OCI-LY1 (cell line): ENCODE measurements around the gene L3MBTL4.

ENCODE experiments used
- H2AFZ ChIP-seq: fragments of 200-600 bp; sonication (generic), shearing (Covaris generic); 2 replicates; pipeline ENCODE4 v1.6.0; 2014; ENCODE audit warnings: antibody characterized with exemption, mild to moderate bottlenecking, low read length
- H3F3A ChIP-seq: fragments of 200-600 bp; sonication (generic), shearing (Covaris generic); 2 replicates; pipeline ENCODE4 v1.6.0; 2014; ENCODE audit warnings: mild to moderate bottlenecking, antibody characterized with exemption, low read length, moderate library complexity; ENCODE audit not compliant: insufficient read depth
- H3K27ac ChIP-seq: fragments of 200-600 bp; sonication (generic); 2 replicates; pipeline ENCODE4 v1.5.1; 2014; ENCODE audit warnings: low read length, mixed run types, mild to moderate bottlenecking, low read depth; ENCODE audit not compliant: poor library complexity, severe bottlenecking
- H3K27me3 ChIP-seq: fragments of 200-600 bp; sonication (generic); 2 replicates; pipeline ENCODE4 v1.6.0; 2014; ENCODE audit warnings: antibody characterized with exemption, mild to moderate bottlenecking, low read length, moderate library complexity; ENCODE audit not compliant: insufficient read depth
- H3K36me3 ChIP-seq: fragments of 200-600 bp; sonication (generic); 2 replicates; pipeline ENCODE4 v1.6.1; 2014; ENCODE audit warnings: mild to moderate bottlenecking, antibody characterized with exemption, low read length, moderate library complexity, mixed read lengths; ENCODE audit not compliant: insufficient read depth
- H3K4me1 ChIP-seq: fragments of 200-600 bp; sonication (generic); 2 replicates; pipeline ENCODE4 v1.5.1; 2014; ENCODE audit warnings: mild to moderate bottlenecking, low read length, moderate library complexity; ENCODE audit not compliant: insufficient read depth, severe bottlenecking
- H3K4me2 ChIP-seq: fragments of 200-600 bp; sonication (generic), shearing (Covaris generic); 2 replicates; pipeline ENCODE4 v1.6.1; 2014; ENCODE audit warnings: low read length
- H3K4me3 ChIP-seq: fragments of 200-600 bp; sonication (generic); 2 replicates; pipeline ENCODE4 v1.5.1; 2014; ENCODE audit warnings: low read length, low read depth, mild to moderate bottlenecking, mixed read lengths; ENCODE audit not compliant: poor library complexity, severe bottlenecking
- H3K79me2 ChIP-seq: fragments of 200-600 bp; shearing (Covaris generic); 2 replicates; pipeline ENCODE4 v1.6.1; 2016; ENCODE audit warnings: mixed run types, low read length, mixed read lengths; ENCODE audit not compliant: insufficient read depth
- H3K9ac ChIP-seq: fragments of 200-600 bp; sonication (generic), shearing (Covaris generic); 2 replicates; pipeline ENCODE4 v1.6.1; 2014; ENCODE audit warnings: mild to moderate bottlenecking, low read length, mixed read lengths
- H3K9me2 ChIP-seq: fragments of 200-600 bp; sonication (generic), shearing (Covaris generic); 2 replicates; pipeline ENCODE4 v1.6.1; 2014; ENCODE audit warnings: low read depth, mild to moderate bottlenecking, low read length, mixed read lengths
- H3K9me3 ChIP-seq: fragments of 200-600 bp; shearing (Covaris generic); 2 replicates; pipeline ENCODE4 v1.6.1; 2014; ENCODE audit warnings: low read length, mixed read lengths
- H4K20me1 ChIP-seq: fragments of 200-600 bp; sonication (generic), shearing (Covaris generic); 2 replicates; pipeline ENCODE4 v1.6.0; 2016; ENCODE audit warnings: mild to moderate bottlenecking, low read length; ENCODE audit not compliant: insufficient read depth
- CTCF ChIP-seq: fragments of 200-600 bp; sonication (generic), shearing (Covaris generic); IDR thresholded peaks from 2 replicates; pipeline ENCODE4 v1.5.1; 2017; ENCODE audit warnings: mild to moderate bottlenecking, antibody characterized with exemption, low read length, moderate library complexity, mixed read lengths
- EZH2 ChIP-seq: fragments of 200-600 bp; sonication (generic), shearing (Covaris generic); IDR thresholded peaks from 2 replicates; pipeline ENCODE4 v1.8.0; 2017; ENCODE audit warnings: borderline replicate concordance, mixed run types, mild to moderate bottlenecking, antibody characterized with exemption, low read length, moderate library complexity, mixed read lengths

The L3MBTL4 gene

GRCh38 chr18:6362559-6363129 lies 52.1 kb downstream of the L3MBTL4 start:
- no peaks in the 10 kb centered on the region for H4K20me1 ChIP-seq
- no peak overlapping the region for H3K4me2 ChIP-seq
- H3K79me2 ChIP-seq, result no peaks in the 10 kb centered on the region
- no peaks in the 10 kb centered on the region for H3K9me2 ChIP-seq
- no peaks in the 10 kb centered on the region for H3F3A ChIP-seq
- H3K4me3 ChIP-seq, result no peak overlapping the region
- no peak overlapping the region for H3K9ac ChIP-seq
- H3K9me3 ChIP-seq, result no peaks in the 10 kb centered on the region
- TF ChIP-seq CTCF, result no peak
- TF ChIP-seq EZH2, result no peak
- no peaks in the 10 kb centered on the region for H3K36me3 ChIP-seq
- H3K27me3 ChIP-seq, result no peaks in the 10 kb centered on the region
- no peak overlapping the region for H3K27ac ChIP-seq
- peaks cover 35% of the 10 kb centered on the region for H3K4me1 ChIP-seq
- H2AFZ ChIP-seq, result no peak overlapping the region

- no peak overlapping the region for H3K9ac ChIP-seq
- no peaks in the 10 kb centered on the region for H3K9me2 ChIP-seq
- H3K79me2 ChIP-seq, result no peaks in the 10 kb centered on the region
- no peaks in the 10 kb centered on the region for H3K36me3 ChIP-seq
- TF ChIP-seq CTCF (no peak), EZH2 (no peak)
- H3K4me2 ChIP-seq, result no peak overlapping the region
- no peak overlapping the region for H3K4me3 ChIP-seq
- H3K9me3 ChIP-seq, result no peaks in the 10 kb centered on the region
- H3K4me1 ChIP-seq, result no peaks in the 10 kb centered on the region
- H3K27me3 ChIP-seq, result no peaks in the 10 kb centered on the region
- no peaks in the 10 kb centered on the region for H3F3A ChIP-seq
- no peak overlapping the region for H2AFZ ChIP-seq
- H3K27ac ChIP-seq, result no peak overlapping the region
- no peaks in the 10 kb centered on the region for H4K20me1 ChIP-seq
Measured at GRCh38 chr18:6357668-6358067, 57.0 kb downstream of the L3MBTL4 start.

GRCh38 chr18:6355789-6356589 lies 58.7 kb downstream of the L3MBTL4 start:
- no peaks in the 10 kb centered on the region for H3F3A ChIP-seq
- no peaks in the 10 kb centered on the region for H4K20me1 ChIP-seq
- H3K79me2 ChIP-seq, result no peaks in the 10 kb centered on the region
- no peaks in the 10 kb centered on the region for H3K4me1 ChIP-seq
- no peak overlapping the region for H3K9ac ChIP-seq
- no peak overlapping the region for H2AFZ ChIP-seq
- no peak for TF ChIP-seq EZH2
- TF ChIP-seq CTCF, result no peak
- H3K4me2 ChIP-seq, result no peak overlapping the region
- H3K9me2 ChIP-seq, result no peaks in the 10 kb centered on the region
- no peak overlapping the region for H3K27ac ChIP-seq
- no peak overlapping the region for H3K4me3 ChIP-seq
- H3K36me3 ChIP-seq, result no peaks in the 10 kb centered on the region
- no peaks in the 10 kb centered on the region for H3K27me3 ChIP-seq
- H3K9me3 ChIP-seq, result no peaks in the 10 kb centered on the region
